ENCODE measurements around the gene DDAH1. TPM values are rescaled to one million over a fixed set of nuclear protein-coding genes. Genes with fewer than 3 reads are reported as not detected.

DDAH1 gene
- total and polyA plus RNA-seq, 9 donors = 3.3 to 32.3 (median 11.7) TPM

DNA sequence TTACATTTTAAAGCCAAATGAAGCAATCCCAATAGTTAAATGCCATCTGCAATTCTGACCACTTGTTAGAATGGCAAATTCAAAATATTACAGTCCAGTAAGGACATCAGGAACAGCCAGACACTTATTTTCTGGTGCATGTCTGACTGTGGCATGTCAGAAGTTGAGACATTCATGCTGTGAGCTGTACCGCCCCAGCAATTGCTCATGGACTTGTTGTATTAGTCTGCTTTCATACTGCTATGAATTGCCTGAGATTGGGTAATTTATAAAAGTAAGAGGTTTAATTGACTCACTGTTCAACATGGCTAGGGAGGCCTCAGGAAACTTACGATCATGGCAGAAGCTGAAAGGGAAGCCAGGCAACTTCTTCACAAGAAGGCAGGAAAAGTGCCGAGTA lies 19.1 kb downstream of the DDAH1 start:
- Histone ChIP-seq H3K9me3 (no peaks in the 10 kb centered on the region), H3K4me3 (no peak overlapping the region), H3K4me1 (ENCODE audit: insufficient read depth) (no peaks in the 10 kb centered on the region), H3K27me3 (no peaks in the 10 kb centered on the region), H3K27ac (no peak overlapping the region), H3K36me3 (no peaks in the 10 kb centered on the region)
- DNase-seq = no peak
- TF ChIP-seq EP300 (IDR thresholded peaks at IDR 0.05) = no peak
- TF ChIP-seq POLR2A (IDR thresholded peaks at IDR 0.05) = no peak
- TF ChIP-seq, protein P1, sequence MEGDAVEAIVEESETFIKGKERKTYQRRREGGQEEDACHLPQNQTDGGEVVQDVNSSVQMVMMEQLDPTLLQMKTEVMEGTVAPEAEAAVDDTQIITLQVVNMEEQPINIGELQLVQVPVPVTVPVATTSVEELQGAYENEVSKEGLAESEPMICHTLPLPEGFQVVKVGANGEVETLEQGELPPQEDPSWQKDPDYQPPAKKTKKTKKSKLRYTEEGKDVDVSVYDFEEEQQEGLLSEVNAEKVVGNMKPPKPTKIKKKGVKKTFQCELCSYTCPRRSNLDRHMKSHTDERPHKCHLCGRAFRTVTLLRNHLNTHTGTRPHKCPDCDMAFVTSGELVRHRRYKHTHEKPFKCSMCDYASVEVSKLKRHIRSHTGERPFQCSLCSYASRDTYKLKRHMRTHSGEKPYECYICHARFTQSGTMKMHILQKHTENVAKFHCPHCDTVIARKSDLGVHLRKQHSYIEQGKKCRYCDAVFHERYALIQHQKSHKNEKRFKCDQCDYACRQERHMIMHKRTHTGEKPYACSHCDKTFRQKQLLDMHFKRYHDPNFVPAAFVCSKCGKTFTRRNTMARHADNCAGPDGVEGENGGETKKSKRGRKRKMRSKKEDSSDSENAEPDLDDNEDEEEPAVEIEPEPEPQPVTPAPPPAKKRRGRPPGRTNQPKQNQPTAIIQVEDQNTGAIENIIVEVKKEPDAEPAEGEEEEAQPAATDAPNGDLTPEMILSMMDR (IDR thresholded peaks at IDR 0.05) = no peak
- intact Hi-C loops (cut with DNase I) = loop anchor here in 1 of 4 donors (5.0 kb wide), 1 partner anchor 1309 kb away; no protein-coding TSS in a partner anchor
- 94 to 97% (median 96%) methylated on average over 3 of the region's 3 CpGs for WGBS, 3 donors

DNA sequence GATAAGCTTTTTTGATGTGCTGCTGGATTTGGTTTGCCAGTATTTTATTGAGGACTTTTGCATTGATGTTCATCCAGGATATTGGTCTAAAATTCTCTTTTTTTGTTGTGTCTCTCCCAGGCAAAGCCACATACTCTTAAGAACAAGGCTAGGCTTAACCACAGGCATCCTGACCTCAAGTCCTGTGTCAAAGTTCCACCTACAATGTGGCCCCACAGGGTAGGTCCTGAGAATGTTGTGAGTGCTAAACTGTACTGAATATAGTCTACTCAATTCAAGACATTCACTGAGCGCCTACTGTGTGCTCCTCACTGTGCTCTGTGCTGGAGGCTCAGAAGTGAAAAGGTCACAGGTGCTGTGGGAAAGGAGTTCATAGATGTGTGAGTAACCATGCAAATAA lies 20.6 kb downstream of the DDAH1 start:
- Histone ChIP-seq H3K4me3 (no peak overlapping the region), H3K27me3 (no peaks in the 10 kb centered on the region), H3K4me1 (ENCODE audit: insufficient read depth) (no peaks in the 10 kb centered on the region), H3K36me3 (no peaks in the 10 kb centered on the region), H3K27ac (no peak overlapping the region), H3K9me3 (no peaks in the 10 kb centered on the region)
- TF ChIP-seq POLR2A (IDR thresholded peaks at IDR 0.05) (no peak), EP300 (IDR thresholded peaks at IDR 0.05) (no peak)
- TF ChIP-seq, protein P1 (IDR thresholded peaks at IDR 0.05) = no peak
- DNase-seq = no peak
- intact Hi-C loops (cut with DNase I) = no loop called here
- WGBS, 3 donors = 90 to 97% (median 96%) methylated on average over 1 of the region's 1 CpG

DNA sequence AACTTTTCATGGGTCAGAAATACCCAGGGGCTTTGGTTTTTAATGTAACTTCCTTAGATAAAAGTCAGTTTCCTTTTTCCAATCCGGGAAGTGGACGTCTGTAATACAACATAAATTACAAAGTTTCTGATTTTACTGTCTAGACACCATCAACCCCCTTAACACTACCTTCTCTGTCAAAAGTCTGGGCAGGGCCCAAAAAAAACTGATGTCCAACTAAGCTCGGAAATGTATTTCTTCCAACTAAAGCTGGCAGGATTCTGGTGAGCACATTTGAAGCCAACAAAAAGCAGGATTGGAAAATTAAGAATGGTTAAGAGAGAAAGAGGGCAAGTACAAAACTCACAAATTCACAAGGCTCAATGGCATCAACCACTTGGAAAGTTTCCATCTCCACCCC lies 24.3 kb downstream of the DDAH1 start:
- H3K27ac ChIP-seq = no peak overlapping the region
- WGBS, 3 donors = 25 to 51% (median 50%) methylated on average over 3 of the region's 3 CpGs
- no peaks in the 10 kb centered on the region for H3K36me3 ChIP-seq
- DNase-seq = no peak
- no peaks in the 10 kb centered on the region for H3K9me3 ChIP-seq
- TF ChIP-seq, protein P1 (IDR thresholded peaks at IDR 0.05) = no peak
- no peak for TF ChIP-seq POLR2A (IDR thresholded peaks at IDR 0.05)
- no peak for TF ChIP-seq EP300 (IDR thresholded peaks at IDR 0.05)
- no peaks in the 10 kb centered on the region for H3K27me3 ChIP-seq
- no peak overlapping the region for H3K4me3 ChIP-seq
- intact Hi-C loops (cut with DNase I) = no loop called here
- H3K4me1 ChIP-seq (ENCODE audit: insufficient read depth) = no peaks in the 10 kb centered on the region

DNA sequence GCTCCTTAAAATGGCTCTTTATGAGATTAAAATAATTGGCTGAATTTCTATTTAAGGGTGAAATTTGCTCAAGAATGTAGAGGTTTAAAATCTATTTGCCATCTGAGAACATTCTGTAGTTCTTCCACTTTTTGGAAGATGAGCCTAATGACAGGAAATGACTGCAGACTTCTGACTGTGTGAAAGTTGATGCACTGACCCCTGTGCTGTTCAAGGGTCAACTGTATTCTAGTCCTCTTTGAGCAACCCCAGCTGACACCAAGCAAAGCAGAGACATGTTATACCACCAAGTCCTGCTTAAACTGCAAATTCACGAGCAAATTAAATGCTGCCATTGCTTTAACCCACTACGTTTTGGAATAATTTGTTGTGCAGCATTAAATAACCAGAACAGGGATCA lies 26.6 kb downstream of the DDAH1 start:
- H3K36me3 ChIP-seq = no peaks in the 10 kb centered on the region
- intact Hi-C loops (cut with DNase I) = no loop called here
- no peak for DNase-seq
- no peak overlapping the region for H3K4me3 ChIP-seq
- TF ChIP-seq POLR2A (IDR thresholded peaks at IDR 0.05) (no peak), EP300 (IDR thresholded peaks at IDR 0.05) (no peak)
- TF ChIP-seq, protein P1 (IDR thresholded peaks at IDR 0.05) = no peak
- H3K27me3 ChIP-seq = no peaks in the 10 kb centered on the region
- H3K27ac ChIP-seq = no peak overlapping the region
- no peaks in the 10 kb centered on the region for H3K9me3 ChIP-seq
- H3K4me1 ChIP-seq (ENCODE audit: insufficient read depth) = no peaks in the 10 kb centered on the region
- 50 to 59% (median 58%) methylated on average over 2 of the region's 2 CpGs for WGBS, 3 donors

Measured in ovary (tissue), 9 donors.